Neural progenitor cell (in vitro differentiated cells): ENCODE results near the gene LATS1. TPM values are rescaled to one million over a fixed set of nuclear protein-coding genes. Genes with fewer than 3 reads are reported as not detected.

Source experiments
- DNase-seq: peaks from one replicate; pipeline ENCODE4 v3.0.0-alpha.2; 2016; ENCODE audit warnings: low spot score
- H2AFZ ChIP-seq: fragments of 200-600 bp; sonication (generic); replicated peaks from 2 replicates; pipeline ENCODE4 v1.6.1; 2016; ENCODE audit warnings: antibody characterized with exemption
- H3F3A ChIP-seq: fragments of 200-600 bp; sonication (generic); 2 replicates; pipeline ENCODE4 v1.6.1; 2016; ENCODE audit warnings: antibody characterized with exemption, low read depth
- H3K27ac ChIP-seq: fragments of 200-600 bp; sonication (generic); 2 replicates; pipeline ENCODE4 v1.5.1; 2016; ENCODE audit warnings: mild to moderate bottlenecking
- H3K27me3 ChIP-seq: fragments of 200-600 bp; sonication (generic); 2 replicates; pipeline ENCODE4 v1.6.1; 2016; ENCODE audit warnings: mild to moderate bottlenecking, moderate library complexity
- H3K36me3 ChIP-seq: fragments of 200-600 bp; sonication (generic); 2 replicates; pipeline ENCODE4 v1.5.1; 2016
- H3K4me1 ChIP-seq: fragments of 200-600 bp; sonication (generic); 2 replicates; pipeline ENCODE4 v1.6.1; 2016; ENCODE audit warnings: mixed run types
- H3K4me2 ChIP-seq: fragments of 200-600 bp; sonication (generic); 2 replicates; pipeline ENCODE4 v1.6.1; 2016
- H3K4me3 ChIP-seq: fragments of 200-600 bp; sonication (generic); 2 replicates; pipeline ENCODE4 v1.5.1; 2016
- H3K79me2 ChIP-seq: fragments of 200-600 bp; sonication (generic); 2 replicates; pipeline ENCODE4 v1.6.1; 2016; ENCODE audit warnings: low read depth
- H3K9ac ChIP-seq: fragments of 200-600 bp; sonication (generic); 2 replicates; pipeline ENCODE4 v1.6.1; 2016
- H3K9me3 ChIP-seq: fragments of 200-600 bp; sonication (generic); 2 replicates; pipeline ENCODE4 v1.5.1; 2016; ENCODE audit warnings: low read depth
- H4K20me1 ChIP-seq: fragments of 200-600 bp; sonication (generic); 2 replicates; pipeline ENCODE4 v1.6.1; 2016; ENCODE audit warnings: low read depth
- H3K27ac Mint-ChIP-seq: 3 replicates; pipeline ENCODE4 v1.8.0; 2021; ENCODE audit warnings: mixed read lengths
- H3K27me3 Mint-ChIP-seq: 2 replicates; pipeline ENCODE4 v1.8.0; 2022; ENCODE audit warnings: low read depth, mild to moderate bottlenecking, inconsistent platforms, moderate library complexity, mixed read lengths; ENCODE audit not compliant: insufficient read depth
- H3K36me3 Mint-ChIP-seq: 3 replicates; pipeline ENCODE4 v1.8.0; 2021; ENCODE audit warnings: mixed read lengths
- H3K4me1 Mint-ChIP-seq: 3 replicates; pipeline ENCODE4 v1.8.0; 2021; ENCODE audit warnings: mixed read lengths
- H3K4me3 Mint-ChIP-seq: 3 replicates; pipeline ENCODE4 v1.8.0; 2021; ENCODE audit warnings: mild to moderate bottlenecking, moderate library complexity, mixed read lengths
- H3K9me3 Mint-ChIP-seq: 3 replicates; pipeline ENCODE4 v1.8.0; 2020; ENCODE audit warnings: mixed read lengths
- EZH2 ChIP-seq: fragments of 200-600 bp; sonication (generic); IDR thresholded peaks from 2 replicates; pipeline ENCODE4 v1.6.1; 2017; ENCODE audit warnings: antibody characterized with exemption, mild to moderate bottlenecking, moderate library complexity
- EZH2phosphoT487 ChIP-seq: fragments of 200-600 bp; sonication (generic); IDR thresholded peaks from 2 replicates; pipeline ENCODE4 v1.6.1; 2017; ENCODE audit warnings: antibody characterized with exemption
- small RNA-seq: library from RNA; depleted of rRNA; stranded (forward); fragments of <200 nt; gene quantifications from one replicate; pipeline ENCODE3, GENCODE V24; 2015
- total RNA-seq: library from RNA; depleted of rRNA; stranded (reverse); fragments of >200 nt; gene quantifications from 2 replicates; pipeline ENCODE4 v1.2.3, GENCODE V29; 2015; ENCODE audit warnings: low replicate concordance
- TF ChIP-seq, protein P1 (sequence below): fragments of 200-600 bp; sonication (generic); IDR thresholded peaks from 2 replicates; pipeline ENCODE4 v1.5.1; 2017; ENCODE audit warnings: antibody characterized with exemption, mild to moderate bottlenecking

LATS1 gene
- total RNA-seq, 1 donor from 2014 or later = 28.0 TPM

DNA sequence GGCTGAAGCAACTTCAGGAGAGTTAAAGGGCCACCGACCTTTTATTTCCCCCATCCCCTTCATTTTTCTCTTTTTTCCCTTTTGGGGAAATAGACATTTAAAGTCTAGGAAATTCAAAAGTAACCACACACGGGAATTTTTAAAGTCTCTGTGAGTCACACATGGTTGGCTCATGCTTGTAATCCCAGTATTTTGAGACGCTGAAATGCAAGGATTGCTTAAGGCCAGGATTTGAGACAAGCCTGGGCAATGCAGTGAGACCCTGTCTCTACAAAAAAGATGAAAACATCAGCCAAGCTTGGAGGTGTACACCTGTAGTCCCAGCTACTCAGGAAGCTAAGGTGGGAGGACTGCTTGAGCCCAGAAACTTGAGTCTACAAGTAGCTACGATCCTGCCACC lies 103.6 kb downstream of the LATS1 start:
- Histone ChIP-seq H3K4me3 (no peak overlapping the region), H3K27me3 (no peaks in the 10 kb centered on the region), H3F3A (no peaks in the 10 kb centered on the region), H3K79me2 (no peaks in the 10 kb centered on the region), H3K36me3 (no peaks in the 10 kb centered on the region), H2AFZ (no peak overlapping the region), H3K4me2 (peak overlapping the region; percentile 16), H3K9me3 (no peaks in the 10 kb centered on the region), H3K9ac (no peak overlapping the region), H3K4me1 (peaks cover 9% of the 10 kb centered on the region), H3K27ac (no peak overlapping the region), H4K20me1 (no peaks in the 10 kb centered on the region)
- no peak overlapping the region for H3K4me3 Mint-ChIP-seq
- H3K4me1 Mint-ChIP-seq = peaks cover 3% of the 10 kb centered on the region
- H3K27ac Mint-ChIP-seq = no peak overlapping the region
- TF ChIP-seq, protein P1, sequence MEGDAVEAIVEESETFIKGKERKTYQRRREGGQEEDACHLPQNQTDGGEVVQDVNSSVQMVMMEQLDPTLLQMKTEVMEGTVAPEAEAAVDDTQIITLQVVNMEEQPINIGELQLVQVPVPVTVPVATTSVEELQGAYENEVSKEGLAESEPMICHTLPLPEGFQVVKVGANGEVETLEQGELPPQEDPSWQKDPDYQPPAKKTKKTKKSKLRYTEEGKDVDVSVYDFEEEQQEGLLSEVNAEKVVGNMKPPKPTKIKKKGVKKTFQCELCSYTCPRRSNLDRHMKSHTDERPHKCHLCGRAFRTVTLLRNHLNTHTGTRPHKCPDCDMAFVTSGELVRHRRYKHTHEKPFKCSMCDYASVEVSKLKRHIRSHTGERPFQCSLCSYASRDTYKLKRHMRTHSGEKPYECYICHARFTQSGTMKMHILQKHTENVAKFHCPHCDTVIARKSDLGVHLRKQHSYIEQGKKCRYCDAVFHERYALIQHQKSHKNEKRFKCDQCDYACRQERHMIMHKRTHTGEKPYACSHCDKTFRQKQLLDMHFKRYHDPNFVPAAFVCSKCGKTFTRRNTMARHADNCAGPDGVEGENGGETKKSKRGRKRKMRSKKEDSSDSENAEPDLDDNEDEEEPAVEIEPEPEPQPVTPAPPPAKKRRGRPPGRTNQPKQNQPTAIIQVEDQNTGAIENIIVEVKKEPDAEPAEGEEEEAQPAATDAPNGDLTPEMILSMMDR = no peak
- TF ChIP-seq EZH2 (no peak), EZH2phosphoT487 (no peak)
- no peaks in the 10 kb centered on the region for H3K27me3 Mint-ChIP-seq
- peaks cover 7% of the 10 kb centered on the region for H3K9me3 Mint-ChIP-seq
- peaks cover 10% of the 10 kb centered on the region for H3K36me3 Mint-ChIP-seq
- no peak for DNase-seq

DNA sequence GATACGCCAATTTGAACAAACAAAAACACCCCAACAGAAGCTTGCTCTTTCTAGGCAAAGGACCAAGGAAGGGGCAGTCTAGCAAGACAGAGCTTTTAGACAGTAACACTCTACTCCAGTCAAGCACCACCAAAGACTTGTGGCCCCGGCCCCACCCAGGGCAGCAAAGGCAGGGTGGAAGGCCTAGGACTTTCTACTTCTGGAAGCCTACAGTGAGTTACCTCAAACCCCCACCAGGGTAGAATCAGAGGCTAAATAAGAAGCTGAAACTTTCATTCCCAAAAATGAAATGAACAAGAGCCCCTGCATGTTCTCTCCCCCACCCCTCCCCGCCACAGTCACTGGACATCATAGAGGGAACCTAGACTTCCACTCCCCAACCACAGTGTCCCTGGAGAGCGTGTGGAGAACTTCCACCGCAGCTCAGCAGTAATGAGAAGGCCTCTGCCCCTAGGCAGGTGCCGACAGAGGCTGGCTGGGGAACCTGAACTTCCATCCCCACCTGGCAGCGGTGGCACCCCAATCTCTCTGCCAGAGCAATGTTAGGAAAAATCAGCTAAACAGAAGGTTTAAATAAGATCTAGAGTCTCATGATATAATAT lies 109.4 kb downstream of the LATS1 start:
- Mint-ChIP-seq H3K36me3 (peaks cover 12% of the 10 kb centered on the region), H3K27ac (no peak overlapping the region), H3K9me3 (peaks cover 7% of the 10 kb centered on the region), H3K4me3 (no peak overlapping the region), H3K4me1 (peaks cover 5% of the 10 kb centered on the region), H3K27me3 (no peaks in the 10 kb centered on the region)
- H3K36me3 ChIP-seq = no peaks in the 10 kb centered on the region
- no peak for TF ChIP-seq EZH2phosphoT487
- TF ChIP-seq EZH2 = no peak
- TF ChIP-seq, protein P1 = no peak
- H2AFZ ChIP-seq = no peak overlapping the region
- H3K27me3 ChIP-seq = no peaks in the 10 kb centered on the region
- H3K4me3 ChIP-seq = no peak overlapping the region
- no peaks in the 10 kb centered on the region for H3K9me3 ChIP-seq
- peaks cover 3% of the 10 kb centered on the region for H3K79me2 ChIP-seq
- no peak overlapping the region for H3K4me2 ChIP-seq
- no peak for DNase-seq
- no peaks in the 10 kb centered on the region for H4K20me1 ChIP-seq
- peaks cover under 1% of the 10 kb centered on the region for H3K4me1 ChIP-seq
- no peak overlapping the region for H3K27ac ChIP-seq
- no peak overlapping the region for H3K9ac ChIP-seq
- no peaks in the 10 kb centered on the region for H3F3A ChIP-seq

Small RNA genes within 50 kb of the gene (small RNA-seq; reads per million reads assigned to genes)
- gene RF00019 = not detected

Other genes with a start within 250 kb of the LATS1 start
- gene ZC3H12D, start 233.1 kb downstream of the LATS1 start, total RNA-seq = 0.03 TPM in 1 of 2 replicates, not detected in the other
- gene PPIL4, start 172.1 kb downstream of the LATS1 start, total RNA-seq = 41.6 and 80.6 TPM in 2 replicates
- 26.9 and 35.7 TPM in 2 replicates for gene GINM1, start 151.7 kb downstream of the LATS1 start, total RNA-seq
- gene KATNA1, start 69.4 kb downstream of the LATS1 start, total RNA-seq = 18.9 and 20.2 TPM in 2 replicates
- gene NUP43, start 28.4 kb upstream of the LATS1 start, total RNA-seq = 84.5 and 107 TPM in 2 replicates
- 112 and 133 TPM in 2 replicates for gene PCMT1, start 31.6 kb upstream of the LATS1 start, total RNA-seq
- 2.2 and 2.8 TPM in 2 replicates for gene LRP11, start 146.3 kb upstream of the LATS1 start, total RNA-seq
- gene RAET1E, start 180.0 kb upstream of the LATS1 start, total RNA-seq = not detected in 2 replicates
- not detected in 2 replicates for gene RAET1G, start 205.0 kb upstream of the LATS1 start, total RNA-seq
- not detected in 2 replicates for gene ULBP2, start 223.9 kb upstream of the LATS1 start, total RNA-seq
- gene ULBP1, start 245.8 kb upstream of the LATS1 start, total RNA-seq = 0.11 and 0.40 TPM in 2 replicates